Measurements from ENCODE around the gene CEACAM18.

CEACAM18 gene

GRCh38 chr19:51488491-51488890 lies 10.2 kb downstream of the CEACAM18 start:
- H3K4me3 ChIP-seq (ENCODE audit: low read depth, low read length) = no peak overlapping the region
- CTCF ChIA-PET = interaction anchor here (1.0 to 3.5 kb wide), 2 partner anchors 15 to 27 kb away, joined by 3 to 11 read pairs; no protein-coding TSS in a partner anchor
- H3K9me3 ChIP-seq (ENCODE audit: control insufficient read depth, insufficient read depth, low read depth, low read length) = no peaks in the 10 kb centered on the region
- POLR2A ChIA-PET = no interaction called here
- no peaks in the 10 kb centered on the region for H3K36me3 ChIP-seq (ENCODE audit: control insufficient read depth in 2 of 2, insufficient read depth in 1 of 2, low read length in 2 of 2)
- no peaks in the 10 kb centered on the region for H3K4me1 ChIP-seq (ENCODE audit: control insufficient read depth, insufficient read depth, low read length)
- TF ChIP-seq ZNF791 (tag by site-specific recombination; IDR thresholded peaks at IDR 0.05) (no peak), ZNF266 (tag by site-specific recombination; IDR thresholded peaks at IDR 0.05; ENCODE audit: low read depth) (no peak), ZNF391 (tag by site-specific recombination; IDR thresholded peaks at IDR 0.05; ENCODE audit: borderline replicate concordance, low read depth) (no peak), ZNF221 (tag by site-specific recombination; IDR thresholded peaks at IDR 0.05; ENCODE audit: borderline replicate concordance) (no peak), ZNF623 (tag by site-specific recombination; IDR thresholded peaks at IDR 0.05) (no peak), GLI4 (tag by site-specific recombination; IDR thresholded peaks at IDR 0.05) (no peak), ZNF585B (tag by site-specific recombination; IDR thresholded peaks at IDR 0.05) (no peak), OVOL3 (tag by site-specific recombination; IDR thresholded peaks at IDR 0.05) (no peak), SCRT2 (tag by site-specific recombination; IDR thresholded peaks at IDR 0.05) (no peak), SCRT1 (tag by site-specific recombination; IDR thresholded peaks at IDR 0.05; ENCODE audit: borderline replicate concordance) (no peak), ZNF350 (tag by site-specific recombination; IDR thresholded peaks at IDR 0.05) (no peak), ZBTB21 (tag by site-specific recombination; IDR thresholded peaks at IDR 0.05) (no peak), GLIS1 (tag by site-specific recombination; IDR thresholded peaks at IDR 0.05) (no peak), HIC1 (tag by site-specific recombination; IDR thresholded peaks at IDR 0.05) (no peak), ZNF433 (tag by site-specific recombination; IDR thresholded peaks at IDR 0.05; ENCODE audit: low read depth) (no peak)
- TF ChIP-seq, protein P1, sequence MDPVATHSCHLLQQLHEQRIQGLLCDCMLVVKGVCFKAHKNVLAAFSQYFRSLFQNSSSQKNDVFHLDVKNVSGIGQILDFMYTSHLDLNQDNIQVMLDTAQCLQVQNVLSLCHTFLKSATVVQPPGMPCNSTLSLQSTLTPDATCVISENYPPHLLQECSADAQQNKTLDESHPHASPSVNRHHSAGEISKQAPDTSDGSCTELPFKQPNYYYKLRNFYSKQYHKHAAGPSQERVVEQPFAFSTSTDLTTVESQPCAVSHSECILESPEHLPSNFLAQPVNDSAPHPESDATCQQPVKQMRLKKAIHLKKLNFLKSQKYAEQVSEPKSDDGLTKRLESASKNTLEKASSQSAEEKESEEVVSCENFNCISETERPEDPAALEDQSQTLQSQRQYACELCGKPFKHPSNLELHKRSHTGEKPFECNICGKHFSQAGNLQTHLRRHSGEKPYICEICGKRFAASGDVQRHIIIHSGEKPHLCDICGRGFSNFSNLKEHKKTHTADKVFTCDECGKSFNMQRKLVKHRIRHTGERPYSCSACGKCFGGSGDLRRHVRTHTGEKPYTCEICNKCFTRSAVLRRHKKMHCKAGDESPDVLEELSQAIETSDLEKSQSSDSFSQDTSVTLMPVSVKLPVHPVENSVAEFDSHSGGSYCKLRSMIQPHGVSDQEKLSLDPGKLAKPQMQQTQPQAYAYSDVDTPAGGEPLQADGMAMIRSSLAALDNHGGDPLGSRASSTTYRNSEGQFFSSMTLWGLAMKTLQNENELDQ (tag by site-specific recombination; IDR thresholded peaks at IDR 0.05; ENCODE audit: low read depth) = no peak
- H3K27ac ChIP-seq (ENCODE audit: extremely low read depth, low read depth, low read length) = no peak overlapping the region

- no peak overlapping the region for H3K4me3 ChIP-seq (ENCODE audit: low read depth, low read length)
- H3K9me3 ChIP-seq (ENCODE audit: control insufficient read depth, insufficient read depth, low read depth, low read length) = no peaks in the 10 kb centered on the region
- CTCF ChIA-PET = interaction anchor here (3.5 kb wide), 1 partner anchor 26 kb away, joined by 11 read pairs; no protein-coding TSS in a partner anchor
- H3K36me3 ChIP-seq (ENCODE audit: control insufficient read depth in 2 of 2, insufficient read depth in 1 of 2, low read length in 2 of 2) = no peaks in the 10 kb centered on the region
- no peak overlapping the region for H3K27ac ChIP-seq (ENCODE audit: extremely low read depth, low read depth, low read length)
- POLR2A ChIA-PET = no interaction called here
- TF ChIP-seq ZNF138 (tag by site-specific recombination; IDR thresholded peaks at IDR 0.05; ENCODE audit: borderline replicate concordance) = no peak
- TF ChIP-seq ZNF292 (tag by site-specific recombination; IDR thresholded peaks at IDR 0.05; ENCODE audit: borderline replicate concordance, low read depth) = no peak
- TF ChIP-seq WT1 (tag by site-specific recombination; IDR thresholded peaks at IDR 0.05) = no peak
- TF ChIP-seq, protein P2, sequence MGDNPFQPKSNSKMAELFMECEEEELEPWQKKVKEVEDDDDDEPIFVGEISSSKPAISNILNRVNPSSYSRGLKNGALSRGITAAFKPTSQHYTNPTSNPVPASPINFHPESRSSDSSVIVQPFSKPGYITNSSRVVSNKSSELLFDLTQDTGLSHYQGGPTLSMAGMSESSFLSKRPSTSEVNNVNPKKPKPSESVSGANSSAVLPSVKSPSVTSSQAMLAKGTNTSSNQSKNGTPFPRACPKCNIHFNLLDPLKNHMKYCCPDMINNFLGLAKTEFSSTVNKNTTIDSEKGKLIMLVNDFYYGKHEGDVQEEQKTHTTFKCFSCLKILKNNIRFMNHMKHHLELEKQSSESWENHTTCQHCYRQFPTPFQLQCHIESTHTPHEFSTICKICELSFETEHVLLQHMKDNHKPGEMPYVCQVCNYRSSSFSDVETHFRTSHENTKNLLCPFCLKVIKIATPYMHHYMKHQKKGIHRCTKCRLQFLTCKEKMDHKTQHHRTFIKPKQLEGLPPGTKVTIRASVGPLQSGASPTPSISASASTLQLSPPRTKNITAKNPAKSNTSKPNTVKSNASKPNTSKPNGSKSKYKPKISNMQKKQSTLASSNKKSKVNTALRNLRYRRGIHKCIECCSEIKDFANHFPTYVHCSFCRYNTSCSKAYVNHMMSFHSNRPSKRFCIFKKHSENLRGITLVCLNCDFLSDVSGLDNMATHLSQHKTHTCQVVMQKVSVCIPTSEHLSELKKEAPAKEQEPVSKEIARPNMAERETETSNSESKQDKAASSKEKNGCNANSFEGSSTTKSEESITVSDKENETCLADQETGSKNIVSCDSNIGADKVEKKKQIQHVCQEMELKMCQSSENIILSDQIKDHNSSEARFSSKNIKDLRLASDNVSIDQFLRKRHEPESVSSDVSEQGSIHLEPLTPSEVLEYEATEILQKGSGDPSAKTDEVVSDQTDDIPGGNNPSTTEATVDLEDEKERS (tag by site-specific recombination; IDR thresholded peaks at IDR 0.05) = no peak
- TF ChIP-seq ZNF530 (tag by site-specific recombination; IDR thresholded peaks at IDR 0.05; ENCODE audit: low read depth) = no peak
- TF ChIP-seq YY1 (tag by site-specific recombination; IDR thresholded peaks at IDR 0.05) = no peak
- TF ChIP-seq, protein P3, sequence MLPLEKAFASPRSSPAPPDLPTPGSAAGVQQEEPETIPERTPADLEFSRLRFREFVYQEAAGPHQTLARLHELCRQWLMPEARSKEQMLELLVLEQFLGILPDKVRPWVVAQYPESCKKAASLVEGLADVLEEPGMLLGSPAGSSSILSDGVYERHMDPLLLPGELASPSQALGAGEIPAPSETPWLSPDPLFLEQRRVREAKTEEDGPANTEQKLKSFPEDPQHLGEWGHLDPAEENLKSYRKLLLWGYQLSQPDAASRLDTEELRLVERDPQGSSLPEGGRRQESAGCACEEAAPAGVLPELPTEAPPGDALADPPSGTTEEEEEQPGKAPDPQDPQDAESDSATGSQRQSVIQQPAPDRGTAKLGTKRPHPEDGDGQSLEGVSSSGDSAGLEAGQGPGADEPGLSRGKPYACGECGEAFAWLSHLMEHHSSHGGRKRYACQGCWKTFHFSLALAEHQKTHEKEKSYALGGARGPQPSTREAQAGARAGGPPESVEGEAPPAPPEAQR (tag by site-specific recombination; IDR thresholded peaks at IDR 0.05) = no peak
- no peaks in the 10 kb centered on the region for H3K4me1 ChIP-seq (ENCODE audit: control insufficient read depth, insufficient read depth, low read length)
Measured at GRCh38 chr19:51489113-51489512, 10.8 kb downstream of the CEACAM18 start.
